Tibial nerve (tissue), 4 donors: ENCODE results near the gene FBN2.

Experiments
- CTCF ChIP-seq, 5 experiments: fragments of 200-600 bp in 3 of 5; fragments of 450-650 bp in 2 of 5; sonication (generic) in 3 of 5; IDR thresholded peaks; one replicate each; pipeline ENCODE4 v1.5.1; 2016 to 2019; ENCODE audit warnings: antibody characterized with exemption in 5 of 5, mild to moderate bottlenecking in 3 of 5, moderate library complexity in 2 of 5
- EP300 ChIP-seq, 2 donors: sonication (generic); formaldehyde crosslinking; IDR thresholded peaks; one replicate each; pipeline ENCODE4 v1.6.1; 2017; ENCODE audit warnings: antibody characterized with exemption in 2 of 2, mild to moderate bottlenecking in 1 of 2

- no peak for TF ChIP-seq CTCF (IDR thresholded peaks at IDR 0.05)
- no peak for TF ChIP-seq EP300 (IDR thresholded peaks at IDR 0.05)
These were observed 115.4 kb downstream of the FBN2 start for GRCh38 chr5:128422612-128423011.
